ENCODE data around the gene NDST3. TPM values are rescaled to one million over a fixed set of nuclear protein-coding genes. Genes with fewer than 3 reads are reported as not detected.

The NDST3 gene
- total RNA-seq: not detected
- under 1 TPM in 1 of 3 donors, not detected in 2; 0.07 TPM for polyA plus RNA-seq
- total RNA-seq: 0 reads per million in 6 experiments

GRCh38 chr4:118034053-118034785 lies at the start of gene NDST3:
TSS of gene NDST3 (plus strand) at chr4:118034486. CDS start at chr4:118053911, 19,425 bp downstream.
- peaks cover 25 to 40% (median 31%) of the 10 kb centered on the region in 5 donors for H3K27me3 Mint-ChIP-seq
- DNase-seq: peak in 1 of 10 donors; percentile 7
- POLR2A ChIA-PET: no interaction called here
- H3K27ac Mint-ChIP-seq: no peak within 1 kb of the TSS
- H3K4me3 Mint-ChIP-seq: peak within 1 kb of the TSS in 9 of 10 donors; percentile 24 to 73 (median 60)
- H3K4me1 Mint-ChIP-seq: peaks cover 0 to 13% (median 5%) of the 10 kb centered on the region in 4 donors
- no peak for ATAC-seq
- H3K9me3 Mint-ChIP-seq: peaks cover 0 to 3% (median 0%) of the 10 kb centered on the region in 9 donors
- peaks cover 0 to 3% (median 0%) of the 10 kb centered on the region in 3 donors for H3K36me3 Mint-ChIP-seq

GRCh38 chr4:117986321-117986720 lies 48.0 kb upstream of the NDST3 start:
- no peak for DNase-seq
- peaks cover 0 to 3% (median 0%) of the 10 kb centered on the region in 4 donors for H3K4me1 Mint-ChIP-seq
- no peaks in the 10 kb centered on the region for H3K36me3 Mint-ChIP-seq
- POLR2A ChIA-PET: no interaction called here
- H3K4me3 Mint-ChIP-seq: no peak overlapping the region
- H3K27me3 Mint-ChIP-seq: peaks cover 0 to 3% (median 0%) of the 10 kb centered on the region in 5 donors
- no peak for ATAC-seq
- peaks cover 0 to 11% (median 0%) of the 10 kb centered on the region in 9 donors for H3K9me3 Mint-ChIP-seq
- no peak overlapping the region for H3K27ac Mint-ChIP-seq

GRCh38 chr4:117987464-117987863 lies 46.8 kb upstream of the NDST3 start:
- no peak overlapping the region for H3K4me3 Mint-ChIP-seq
- H3K27me3 Mint-ChIP-seq: peaks cover 0 to 3% (median 0%) of the 10 kb centered on the region in 5 donors
- H3K27ac Mint-ChIP-seq: no peak overlapping the region
- H3K9me3 Mint-ChIP-seq: peaks cover 0 to 13% (median 0%) of the 10 kb centered on the region in 9 donors
- POLR2A ChIA-PET: no interaction called here
- peaks cover 0 to 3% (median 0%) of the 10 kb centered on the region in 4 donors for H3K4me1 Mint-ChIP-seq
- ATAC-seq (no peak), DNase-seq (no peak)
- no peaks in the 10 kb centered on the region for H3K36me3 Mint-ChIP-seq

DNA sequence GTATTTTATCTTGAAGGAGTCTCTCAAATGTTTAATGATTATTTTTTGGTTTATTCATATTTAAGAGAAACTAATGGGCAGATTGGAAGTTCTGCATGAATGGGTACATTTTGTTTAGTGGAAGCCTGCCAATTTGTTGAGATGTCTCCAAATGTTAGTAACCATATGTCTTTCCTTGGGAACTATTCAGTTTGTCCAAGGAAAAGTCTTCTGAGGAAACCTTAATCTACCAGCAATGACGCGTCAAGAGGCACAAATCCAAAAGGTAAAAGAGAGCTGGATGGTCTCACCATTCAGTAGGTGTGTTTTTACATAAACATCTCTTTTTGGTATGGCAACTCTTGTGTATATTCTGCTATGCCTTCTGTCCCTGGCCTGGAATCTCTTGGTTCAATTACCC lies 37.4 kb upstream of the NDST3 start:
- Mint-ChIP-seq H3K36me3 (no peaks in the 10 kb centered on the region), H3K27ac (no peak overlapping the region), H3K27me3 (peaks cover 0 to 3% (median 0%) of the 10 kb centered on the region in 5 donors), H3K4me3 (no peak overlapping the region), H3K4me1 (no peaks in the 10 kb centered on the region), H3K9me3 (peaks cover 0 to 4% (median 0%) of the 10 kb centered on the region in 9 donors)
- POLR2A ChIA-PET: no interaction called here
- ATAC-seq: no peak
- no peak for DNase-seq

GRCh38 chr4:118004088-118004487 lies 30.2 kb upstream of the NDST3 start:
- Mint-ChIP-seq H3K4me3 (no peak overlapping the region), H3K27me3 (no peaks in the 10 kb centered on the region), H3K9me3 (no peaks in the 10 kb centered on the region), H3K27ac (no peak overlapping the region), H3K36me3 (no peaks in the 10 kb centered on the region), H3K4me1 (no peaks in the 10 kb centered on the region)
- POLR2A ChIA-PET: no interaction called here
- ATAC-seq (no peak), DNase-seq (no peak)

GRCh38 chr4:118005883-118006282 lies 28.4 kb upstream of the NDST3 start:
- DNase-seq (no peak), ATAC-seq (no peak)
- Mint-ChIP-seq H3K27me3 (peaks cover 0 to 2% (median 0%) of the 10 kb centered on the region in 5 donors), H3K4me1 (no peaks in the 10 kb centered on the region), H3K4me3 (no peak overlapping the region), H3K27ac (no peak overlapping the region), H3K36me3 (no peaks in the 10 kb centered on the region), H3K9me3 (peaks cover 0 to 3% (median 0%) of the 10 kb centered on the region in 9 donors)
- POLR2A ChIA-PET: no interaction called here

DNA sequence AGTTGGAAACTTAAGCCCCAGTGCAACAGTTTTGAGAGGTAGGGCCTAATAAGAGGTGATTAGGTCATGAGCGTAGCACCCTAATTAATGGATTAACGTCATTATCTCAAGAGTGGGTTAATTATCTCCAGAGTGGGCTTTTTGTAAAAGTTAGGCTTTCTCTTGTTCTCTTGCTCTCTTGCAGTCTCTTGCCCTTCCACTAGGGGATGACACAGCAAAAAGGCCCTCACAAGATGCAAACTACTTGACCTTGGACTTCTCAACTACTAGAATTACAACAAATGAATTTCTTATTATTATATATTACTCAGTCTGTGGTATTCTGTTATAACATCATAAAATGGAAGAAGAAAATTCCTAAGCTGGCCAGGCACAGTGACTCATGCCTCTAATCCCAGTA lies 22.1 kb upstream of the NDST3 start:
- DNase-seq (no peak), ATAC-seq (no peak)
- Mint-ChIP-seq H3K27ac (no peak overlapping the region), H3K4me1 (no peaks in the 10 kb centered on the region), H3K27me3 (peaks cover 0 to 2% (median 0%) of the 10 kb centered on the region in 5 donors), H3K36me3 (no peaks in the 10 kb centered on the region), H3K9me3 (peaks cover 0 to 3% (median 0%) of the 10 kb centered on the region in 9 donors), H3K4me3 (no peak overlapping the region)
- POLR2A ChIA-PET: no interaction called here

DNA sequence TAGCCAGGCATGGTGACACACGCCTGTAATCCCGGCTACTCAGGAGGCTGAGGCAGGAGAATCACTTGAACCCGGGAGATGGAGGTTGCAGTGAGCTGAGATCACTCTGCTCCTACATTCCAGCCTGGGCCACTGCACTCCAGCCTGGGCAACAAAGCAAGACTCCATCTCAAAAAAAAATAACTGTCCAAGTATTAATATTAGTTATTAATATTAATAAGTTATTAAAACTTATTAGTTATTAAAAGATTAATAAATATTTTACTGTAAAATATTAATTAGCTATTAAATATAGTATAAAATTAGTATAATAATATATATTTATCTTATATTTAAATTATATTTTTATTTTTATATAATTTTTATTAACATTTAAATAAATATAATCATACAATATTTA lies 19.5 kb upstream of the NDST3 start:
- Mint-ChIP-seq H3K4me3 (no peak overlapping the region), H3K36me3 (no peaks in the 10 kb centered on the region), H3K27me3 (peaks cover 0 to 2% (median 0%) of the 10 kb centered on the region in 5 donors), H3K4me1 (no peaks in the 10 kb centered on the region), H3K27ac (no peak overlapping the region), H3K9me3 (peaks cover 0 to 2% (median 0%) of the 10 kb centered on the region in 9 donors)
- ATAC-seq (no peak), DNase-seq (no peak)
- POLR2A ChIA-PET: no interaction called here

- DNase-seq (no peak), ATAC-seq (no peak)
- no peaks in the 10 kb centered on the region for H3K4me1 Mint-ChIP-seq
- no peaks in the 10 kb centered on the region for H3K36me3 Mint-ChIP-seq
- POLR2A ChIA-PET: no interaction called here
- peaks cover 0 to under 1% (median 0%) of the 10 kb centered on the region in 9 donors for H3K9me3 Mint-ChIP-seq
- no peak overlapping the region for H3K4me3 Mint-ChIP-seq
- H3K27me3 Mint-ChIP-seq: peaks cover 0 to under 1% (median 0%) of the 10 kb centered on the region in 5 donors
- no peak overlapping the region for H3K27ac Mint-ChIP-seq
Measured at GRCh38 chr4:118018381-118019145, 15.7 kb upstream of the NDST3 start.

DNA sequence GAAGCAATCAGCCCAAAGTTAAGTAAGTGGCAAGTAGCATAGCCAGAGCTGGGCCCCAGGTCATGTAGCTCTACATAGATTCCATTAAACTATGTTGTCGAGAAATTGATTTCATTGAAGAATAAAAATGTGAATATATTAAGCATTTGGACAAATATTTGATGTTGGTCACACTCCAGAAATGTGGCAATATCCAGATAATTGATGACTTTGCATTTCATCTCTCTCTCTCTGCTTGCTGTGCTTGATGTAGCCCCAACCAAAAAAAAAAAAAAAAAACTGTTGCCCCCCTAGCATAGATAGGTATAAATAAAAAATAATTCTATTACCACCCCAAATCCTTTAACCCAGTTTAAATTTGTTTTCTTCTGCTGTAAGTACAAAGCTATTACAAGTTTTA lies 7.5 kb upstream of the NDST3 start:
- DNase-seq: no peak
- H3K27me3 Mint-ChIP-seq: peaks cover 5 to 13% (median 9%) of the 10 kb centered on the region in 5 donors
- peaks cover 0 to 4% (median 0%) of the 10 kb centered on the region in 9 donors for H3K9me3 Mint-ChIP-seq
- no peaks in the 10 kb centered on the region for H3K36me3 Mint-ChIP-seq
- H3K27ac Mint-ChIP-seq: no peak overlapping the region
- no peaks in the 10 kb centered on the region for H3K4me1 Mint-ChIP-seq
- POLR2A ChIA-PET: no interaction called here
- no peak overlapping the region for H3K4me3 Mint-ChIP-seq
- no peak for ATAC-seq

DNA sequence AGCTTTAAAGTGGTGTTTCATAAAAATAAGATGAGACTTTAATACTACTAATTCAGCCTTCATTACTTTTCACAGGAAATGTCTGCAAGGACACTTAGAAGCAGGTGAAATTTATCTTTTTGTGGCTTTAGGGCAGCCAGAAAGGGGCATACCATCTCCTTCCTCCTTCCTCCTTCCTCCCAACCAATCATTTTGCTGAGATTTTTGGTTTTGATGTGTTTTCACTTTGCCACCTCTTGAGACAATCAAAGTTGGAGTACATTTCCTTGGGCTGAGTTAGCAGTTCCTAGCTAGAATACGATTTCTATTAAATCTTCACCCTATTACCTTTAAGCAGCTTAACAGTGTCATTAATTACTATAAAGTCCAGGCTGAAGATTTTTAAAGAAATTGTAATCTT lies 5.1 kb upstream of the NDST3 start:
- no peak for DNase-seq
- no peak for ATAC-seq

GRCh38 chr4:118032691-118033090 lies 1.6 kb upstream of the NDST3 start:
- peak overlapping the region in 1 of 10 donors; percentile 42 for H3K27ac Mint-ChIP-seq
- peaks cover 0 to 3% (median 0%) of the 10 kb centered on the region in 3 donors for H3K36me3 Mint-ChIP-seq
- H3K4me3 Mint-ChIP-seq: peak overlapping the region in 8 of 10 donors; percentile 15 to 71 (median 46)
- ATAC-seq: no peak
- peaks cover 0 to 3% (median 0%) of the 10 kb centered on the region in 9 donors for H3K9me3 Mint-ChIP-seq
- peaks cover 0 to 13% (median 5%) of the 10 kb centered on the region in 4 donors for H3K4me1 Mint-ChIP-seq
- H3K27me3 Mint-ChIP-seq: peaks cover 25 to 38% (median 31%) of the 10 kb centered on the region in 5 donors
- POLR2A ChIA-PET: no interaction called here
- no peak for DNase-seq

More for the DNA sequence above, 5.1 kb upstream of the NDST3 start:
- Mint-ChIP-seq H3K36me3 (peaks cover 0 to 3% (median 0%) of the 10 kb centered on the region in 3 donors), H3K4me3 (no peak overlapping the region), H3K27ac (no peak overlapping the region), H3K27me3 (peaks cover 18 to 31% (median 22%) of the 10 kb centered on the region in 5 donors), H3K9me3 (peaks cover 0 to 1% (median 0%) of the 10 kb centered on the region in 9 donors), H3K4me1 (peaks cover 0 to 10% (median 4%) of the 10 kb centered on the region in 4 donors)
- POLR2A ChIA-PET: no interaction called here

All from naive thymus-derived CD8-positive, alpha-beta T cell (primary cell).